Suprapubic skin (tissue), 4 donors: Measurements from ENCODE around the gene PHC3. TPM values are rescaled to one million over a fixed set of nuclear protein-coding genes. Genes with fewer than 3 reads are reported as not detected.

Experiments
- DNase-seq, 2 donors: peaks; one replicate each; pipeline ENCODE4 v3.0.0-alpha.2; 2019; ENCODE audit warnings: low spot score in 2 of 2
- H3K27ac ChIP-seq: fragments of 200-600 bp; sonication (generic); one replicate; pipeline ENCODE4 v1.5.1; 2019
- H3K27me3 ChIP-seq: fragments of 200-600 bp; sonication (generic); one replicate; pipeline ENCODE4 v1.5.1; 2019
- H3K36me3 ChIP-seq: fragments of 200-600 bp; sonication (generic); one replicate; pipeline ENCODE4 v1.5.1; 2019
- H3K4me1 ChIP-seq: fragments of 200-600 bp; sonication (generic); one replicate; pipeline ENCODE4 v1.5.1; 2019
- H3K4me3 ChIP-seq: fragments of 200-600 bp; sonication (generic); one replicate; pipeline ENCODE4 v1.5.1; 2019; ENCODE audit warnings: mild to moderate bottlenecking
- H3K9me3 ChIP-seq: fragments of 200-600 bp; sonication (generic); one replicate; pipeline ENCODE4 v1.5.1; 2019
- CTCF ChIP-seq, 2 donors: fragments of 200-600 bp in 1 of 2; fragments of 450-650 bp in 1 of 2; sonication (generic) in 1 of 2; IDR thresholded peaks; one replicate each; pipeline ENCODE4 v1.5.1; 2016 to 2019; ENCODE audit warnings: antibody characterized with exemption in 2 of 2, mild to moderate bottlenecking in 1 of 2, moderate library complexity in 1 of 2
- EP300 ChIP-seq: sonication (generic); formaldehyde crosslinking; IDR thresholded peaks from one replicate; pipeline ENCODE4 v1.6.1; 2017; ENCODE audit warnings: antibody characterized with exemption
- POLR2A ChIP-seq, 2 donors: fragments of 450-650 bp; IDR thresholded peaks; one replicate each; pipeline ENCODE4 v1.6.1; 2017; ENCODE audit warnings: antibody characterized with exemption in 2 of 2, mild to moderate bottlenecking in 2 of 2, moderate library complexity in 2 of 2
- POLR2AphosphoS5 ChIP-seq, 3 donors: sonication (generic); formaldehyde crosslinking; IDR thresholded peaks; one replicate each; pipeline ENCODE4 v1.6.1; 2017; ENCODE audit warnings: antibody characterized with exemption in 3 of 3
- WGBS: methylation state at CpG from one replicate; pipeline ENCODE4 v1.1.5; 2018; 5-methylcytosine and 5-hydroxymethylcytosine counted together
- total RNA-seq, 4 donors: library from RNA; depleted of rRNA; stranded (reverse); fragments of >200 nt; gene quantifications; one replicate each; pipeline ENCODE4 v1.1.0, GENCODE V29; 2016

The PHC3 gene
- total RNA-seq, 4 donors from 2014 or later: 37.9 to 106 (median 64.0) TPM

- Histone ChIP-seq H3K4me1 (no peaks in the 10 kb centered on the region), H3K9me3 (no peaks in the 10 kb centered on the region), H3K4me3 (no peak overlapping the region), H3K27me3 (no peaks in the 10 kb centered on the region), H3K36me3 (peaks cover 63% of the 10 kb centered on the region), H3K27ac (no peak overlapping the region)
- no peak for TF ChIP-seq POLR2A (IDR thresholded peaks at IDR 0.05)
- no peak for TF ChIP-seq POLR2AphosphoS5 (IDR thresholded peaks at IDR 0.05)
- TF ChIP-seq CTCF (IDR thresholded peaks at IDR 0.05): no peak
- TF ChIP-seq EP300: no peak
- no peak for DNase-seq
- WGBS: 87% methylated on average over 9 of the region's 9 CpGs
These were observed 70.3 kb downstream of the PHC3 start for GRCh38 chr3:170111147-170111771.

GRCh38 chr3:170109579-170110293, 71.8 kb downstream of the PHC3 start:
- no peaks in the 10 kb centered on the region for H3K27me3 ChIP-seq
- H3K36me3 ChIP-seq: peaks cover 61% of the 10 kb centered on the region
- DNase-seq: no peak
- TF ChIP-seq POLR2A (IDR thresholded peaks at IDR 0.05): no peak
- TF ChIP-seq POLR2AphosphoS5 (IDR thresholded peaks at IDR 0.05): no peak
- TF ChIP-seq EP300: no peak
- TF ChIP-seq CTCF (IDR thresholded peaks at IDR 0.05): no peak
- H3K9me3 ChIP-seq: no peaks in the 10 kb centered on the region
- no peaks in the 10 kb centered on the region for H3K4me1 ChIP-seq
- no peak overlapping the region for H3K4me3 ChIP-seq
- H3K27ac ChIP-seq: no peak overlapping the region
- 88% methylated on average over 2 of the region's 2 CpGs for WGBS

GRCh38 chr3:170108955-170109354, 72.6 kb downstream of the PHC3 start:
- H3K27ac ChIP-seq: no peak overlapping the region
- no peaks in the 10 kb centered on the region for H3K9me3 ChIP-seq
- no peaks in the 10 kb centered on the region for H3K4me1 ChIP-seq
- H3K27me3 ChIP-seq: no peaks in the 10 kb centered on the region
- DNase-seq: no peak
- TF ChIP-seq EP300 (no peak), CTCF (IDR thresholded peaks at IDR 0.05) (no peak)
- peaks cover 55% of the 10 kb centered on the region for H3K36me3 ChIP-seq
- 86% methylated on average over 3 of the region's 3 CpGs for WGBS
- no peak overlapping the region for H3K4me3 ChIP-seq

GRCh38 chr3:170107941-170108340, 73.6 kb downstream of the PHC3 start:
- no peak overlapping the region for H3K4me3 ChIP-seq
- H3K27ac ChIP-seq: no peak overlapping the region
- H3K27me3 ChIP-seq: no peaks in the 10 kb centered on the region
- DNase-seq: no peak
- no peaks in the 10 kb centered on the region for H3K4me1 ChIP-seq
- no peaks in the 10 kb centered on the region for H3K9me3 ChIP-seq
- 86% methylated on average over 1 of the region's 1 CpG for WGBS
- peaks cover 50% of the 10 kb centered on the region for H3K36me3 ChIP-seq
- TF ChIP-seq POLR2AphosphoS5 (IDR thresholded peaks at IDR 0.05): no peak
- TF ChIP-seq CTCF (IDR thresholded peaks at IDR 0.05): no peak
- TF ChIP-seq EP300: no peak
- no peak for TF ChIP-seq POLR2A (IDR thresholded peaks at IDR 0.05)

- Histone ChIP-seq H3K9me3 (no peaks in the 10 kb centered on the region), H3K27ac (no peak overlapping the region), H3K4me3 (no peak overlapping the region), H3K4me1 (no peaks in the 10 kb centered on the region), H3K36me3 (peaks cover 70% of the 10 kb centered on the region), H3K27me3 (no peaks in the 10 kb centered on the region)
- DNase-seq: no peak
- WGBS: 97% methylated on average over 8 of the region's 8 CpGs
- TF ChIP-seq POLR2AphosphoS5 (IDR thresholded peaks at IDR 0.05) (no peak), EP300 (no peak), CTCF (IDR thresholded peaks at IDR 0.05) (no peak), POLR2A (IDR thresholded peaks at IDR 0.05) (no peak)
These were observed 79.1 kb downstream of the PHC3 start for GRCh38 chr3:170102431-170102830.
